Neutrophil (primary cell): ENCODE results near the gene PDE9A.

Experiments
- H3K27ac ChIP-seq: fragments of 200-600 bp; sonication (generic); 2 replicates; pipeline ENCODE4 v1.5.1; 2016; ENCODE audit warnings: mild to moderate bottlenecking, moderate library complexity
- H3K27me3 ChIP-seq: fragments of 200-600 bp; sonication (generic); 2 replicates; pipeline ENCODE4 v1.6.0; 2016; ENCODE audit warnings: mild to moderate bottlenecking
- H3K36me3 ChIP-seq: fragments of 200-600 bp; sonication (generic); 2 replicates; pipeline ENCODE4 v1.5.1; 2017
- H3K4me1 ChIP-seq, 2 experiments: fragments of 200-600 bp in 1 of 2; sonication (generic) in 1 of 2; 1 replicate in 1 of 2; 2 replicates in 1 of 2; pipeline versions ENCODE4 v1.5.1 to v1.6.1; 2013 to 2016; ENCODE audit warnings: low read depth in 1 of 2, low read length in 1 of 2, mild to moderate bottlenecking in 1 of 2, moderate library complexity in 1 of 2; ENCODE audit not compliant: control insufficient read depth in 1 of 2, insufficient read depth in 1 of 2
- H3K4me3 ChIP-seq, 2 experiments: fragments of 200-600 bp in 1 of 2; sonication (generic) in 1 of 2; 1 replicate in 1 of 2; 2 replicates in 1 of 2; pipeline ENCODE4 v1.5.1; 2013 to 2016; ENCODE audit warnings: low read depth in 1 of 2, low read length in 1 of 2, mild to moderate bottlenecking in 1 of 2, moderate library complexity in 1 of 2
- H3K9me3 ChIP-seq: fragments of 200-600 bp; sonication (generic); 2 replicates; pipeline ENCODE4 v1.5.1; 2016
- TF ChIP-seq, protein P1 (sequence below): fragments of 200-600 bp; sonication (generic); IDR thresholded peaks from 2 replicates; pipeline ENCODE4 v1.5.1; 2016; ENCODE audit warnings: antibody characterized with exemption

The PDE9A gene

DNA sequence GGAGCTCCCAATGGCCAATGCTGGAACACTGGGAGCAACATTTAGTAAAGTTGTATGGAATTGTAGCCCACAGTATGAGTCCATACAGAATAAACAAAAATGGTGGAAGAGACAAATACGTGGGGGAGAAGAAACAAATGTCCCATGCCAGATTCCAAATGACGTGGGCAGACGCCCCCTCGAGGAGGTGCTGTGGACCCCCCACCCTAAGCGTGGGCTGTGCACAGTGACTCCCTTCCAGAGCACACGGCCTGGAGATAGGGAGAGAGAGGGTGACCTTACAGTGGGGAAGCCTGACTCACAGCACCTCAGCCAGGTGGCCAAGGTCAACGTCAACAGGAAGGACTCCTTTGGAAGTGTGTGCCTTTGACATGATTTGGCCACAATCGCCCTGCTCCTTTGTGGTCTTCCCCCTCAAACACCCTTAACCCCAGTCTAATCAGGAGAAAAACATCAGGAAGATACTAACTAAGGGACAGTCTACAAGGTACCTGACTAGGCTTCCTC is 13.7 kb upstream of the PDE9A start:
- peaks cover 19% of the 10 kb centered on the region for H3K27me3 ChIP-seq

DNA sequence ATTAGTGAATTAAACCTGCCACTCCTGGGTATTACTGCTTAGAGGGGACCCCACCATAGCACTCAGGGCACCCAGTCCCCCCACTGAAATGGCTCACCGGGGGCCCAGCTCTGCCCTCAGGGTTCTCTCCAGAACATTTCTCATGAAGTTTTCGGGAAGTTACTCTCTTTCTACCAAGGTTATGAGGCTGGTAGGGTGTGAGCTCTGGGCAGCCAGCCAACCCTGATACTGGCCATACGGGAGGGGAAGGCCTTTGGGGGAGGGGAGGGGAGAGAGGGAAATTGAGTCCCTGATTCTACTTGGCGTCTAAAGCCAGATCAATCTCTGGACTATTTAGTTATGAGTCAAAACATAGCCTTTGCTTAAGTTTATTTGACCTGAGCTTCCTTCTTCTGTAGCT is 12.9 kb upstream of the PDE9A start:
- H3K27me3 ChIP-seq = peaks cover 19% of the 10 kb centered on the region
- no peaks in the 10 kb centered on the region for H3K36me3 ChIP-seq
- H3K9me3 ChIP-seq = no peaks in the 10 kb centered on the region
- no peak overlapping the region for H3K27ac ChIP-seq
- H3K4me3 ChIP-seq = no peak overlapping the region
- TF ChIP-seq, protein P1, sequence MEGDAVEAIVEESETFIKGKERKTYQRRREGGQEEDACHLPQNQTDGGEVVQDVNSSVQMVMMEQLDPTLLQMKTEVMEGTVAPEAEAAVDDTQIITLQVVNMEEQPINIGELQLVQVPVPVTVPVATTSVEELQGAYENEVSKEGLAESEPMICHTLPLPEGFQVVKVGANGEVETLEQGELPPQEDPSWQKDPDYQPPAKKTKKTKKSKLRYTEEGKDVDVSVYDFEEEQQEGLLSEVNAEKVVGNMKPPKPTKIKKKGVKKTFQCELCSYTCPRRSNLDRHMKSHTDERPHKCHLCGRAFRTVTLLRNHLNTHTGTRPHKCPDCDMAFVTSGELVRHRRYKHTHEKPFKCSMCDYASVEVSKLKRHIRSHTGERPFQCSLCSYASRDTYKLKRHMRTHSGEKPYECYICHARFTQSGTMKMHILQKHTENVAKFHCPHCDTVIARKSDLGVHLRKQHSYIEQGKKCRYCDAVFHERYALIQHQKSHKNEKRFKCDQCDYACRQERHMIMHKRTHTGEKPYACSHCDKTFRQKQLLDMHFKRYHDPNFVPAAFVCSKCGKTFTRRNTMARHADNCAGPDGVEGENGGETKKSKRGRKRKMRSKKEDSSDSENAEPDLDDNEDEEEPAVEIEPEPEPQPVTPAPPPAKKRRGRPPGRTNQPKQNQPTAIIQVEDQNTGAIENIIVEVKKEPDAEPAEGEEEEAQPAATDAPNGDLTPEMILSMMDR = no peak
- peaks cover 0 to 4% of the 10 kb centered on the region in 2 experiments for H3K4me1 ChIP-seq

More for the DNA sequence above, 13.7 kb upstream of the PDE9A start:
- peaks cover 0 to 4% of the 10 kb centered on the region in 2 experiments for H3K4me1 ChIP-seq
- H3K27ac ChIP-seq = no peak overlapping the region
- H3K4me3 ChIP-seq = no peak overlapping the region
- TF ChIP-seq, protein P1 = no peak
- no peaks in the 10 kb centered on the region for H3K9me3 ChIP-seq
- H3K36me3 ChIP-seq = no peaks in the 10 kb centered on the region

DNA sequence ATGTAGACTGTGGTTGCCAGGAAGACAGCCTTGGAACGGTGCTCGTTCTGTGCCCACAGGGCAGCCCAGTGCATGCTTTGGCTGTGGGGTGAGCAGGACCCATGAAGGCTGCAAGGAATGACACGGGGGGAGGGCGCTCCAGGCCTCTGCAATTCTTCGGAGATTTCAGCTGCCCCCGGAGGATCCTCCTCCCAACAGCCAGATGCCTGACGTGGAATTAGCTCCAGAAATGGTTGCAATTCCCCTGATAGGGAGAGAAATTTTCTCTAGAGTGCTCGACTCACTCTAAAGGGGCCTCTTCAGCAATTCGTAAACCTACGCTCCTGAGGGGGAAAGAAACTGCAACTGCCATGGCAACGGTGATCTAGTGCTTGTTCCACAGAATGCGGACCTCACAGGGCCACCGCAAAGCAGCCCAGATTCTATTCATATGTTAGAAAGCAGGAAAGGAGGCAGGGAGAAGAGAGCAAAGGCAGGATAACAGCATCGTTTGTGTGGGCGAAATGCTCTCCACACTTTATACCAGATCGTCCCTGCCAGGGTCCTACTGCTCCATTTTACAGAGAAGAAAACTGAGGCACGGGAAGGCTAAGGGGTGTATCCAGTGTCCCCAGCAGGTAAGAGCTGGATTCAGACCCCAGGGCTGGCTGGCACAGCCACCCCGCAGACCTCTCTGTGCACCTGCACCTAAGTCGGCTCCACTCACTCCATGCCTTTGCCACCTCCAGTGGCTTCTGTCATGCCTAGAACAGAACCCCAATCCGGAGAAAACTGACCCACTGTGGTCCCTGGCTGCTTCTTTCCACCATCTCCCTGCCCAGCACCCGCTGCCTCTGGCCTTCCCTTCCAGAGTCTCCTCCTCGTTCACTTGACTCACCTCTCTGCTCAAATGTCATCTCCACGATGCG is 11.9 kb upstream of the PDE9A start:
- no peaks in the 10 kb centered on the region for H3K9me3 ChIP-seq
- H3K4me1 ChIP-seq = peaks cover 0 to 3% of the 10 kb centered on the region in 2 experiments
- TF ChIP-seq, protein P1 = no peak
- H3K27me3 ChIP-seq = peaks cover 19% of the 10 kb centered on the region
- H3K4me3 ChIP-seq = no peak overlapping the region
- no peaks in the 10 kb centered on the region for H3K36me3 ChIP-seq
- H3K27ac ChIP-seq = no peak overlapping the region

DNA sequence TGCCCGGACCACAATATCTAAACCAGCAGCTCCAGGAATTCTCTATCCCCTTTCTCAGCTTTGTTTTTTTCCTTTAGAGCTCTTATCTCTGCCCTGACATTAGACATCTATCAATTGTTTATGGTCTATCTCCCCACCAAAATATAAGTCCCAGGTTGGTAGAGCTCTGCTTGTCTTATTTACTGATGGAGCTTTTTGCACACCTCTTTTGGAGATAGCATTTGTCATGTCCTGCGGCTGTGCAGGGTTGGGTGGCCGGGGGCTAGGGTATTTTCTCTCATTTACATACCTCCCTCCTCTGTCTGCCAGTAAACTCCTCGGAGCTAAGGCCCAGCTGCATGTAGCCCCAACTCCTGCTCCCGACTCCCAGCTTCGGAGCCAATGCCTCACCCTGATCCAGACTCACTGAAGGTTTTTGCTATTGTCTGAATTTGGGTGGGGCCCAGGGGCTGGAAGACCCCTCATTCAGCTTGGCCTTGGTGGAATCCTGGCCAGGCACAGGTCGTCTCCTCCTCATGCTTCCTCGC is 11.1 kb upstream of the PDE9A start:
- TF ChIP-seq, protein P1 = no peak
- Histone ChIP-seq H3K4me3 (no peak overlapping the region), H3K27ac (no peak overlapping the region), H3K9me3 (no peaks in the 10 kb centered on the region), H3K36me3 (no peaks in the 10 kb centered on the region), H3K27me3 (peaks cover 19% of the 10 kb centered on the region), H3K4me1 (no peaks in the 10 kb centered on the region)

DNA sequence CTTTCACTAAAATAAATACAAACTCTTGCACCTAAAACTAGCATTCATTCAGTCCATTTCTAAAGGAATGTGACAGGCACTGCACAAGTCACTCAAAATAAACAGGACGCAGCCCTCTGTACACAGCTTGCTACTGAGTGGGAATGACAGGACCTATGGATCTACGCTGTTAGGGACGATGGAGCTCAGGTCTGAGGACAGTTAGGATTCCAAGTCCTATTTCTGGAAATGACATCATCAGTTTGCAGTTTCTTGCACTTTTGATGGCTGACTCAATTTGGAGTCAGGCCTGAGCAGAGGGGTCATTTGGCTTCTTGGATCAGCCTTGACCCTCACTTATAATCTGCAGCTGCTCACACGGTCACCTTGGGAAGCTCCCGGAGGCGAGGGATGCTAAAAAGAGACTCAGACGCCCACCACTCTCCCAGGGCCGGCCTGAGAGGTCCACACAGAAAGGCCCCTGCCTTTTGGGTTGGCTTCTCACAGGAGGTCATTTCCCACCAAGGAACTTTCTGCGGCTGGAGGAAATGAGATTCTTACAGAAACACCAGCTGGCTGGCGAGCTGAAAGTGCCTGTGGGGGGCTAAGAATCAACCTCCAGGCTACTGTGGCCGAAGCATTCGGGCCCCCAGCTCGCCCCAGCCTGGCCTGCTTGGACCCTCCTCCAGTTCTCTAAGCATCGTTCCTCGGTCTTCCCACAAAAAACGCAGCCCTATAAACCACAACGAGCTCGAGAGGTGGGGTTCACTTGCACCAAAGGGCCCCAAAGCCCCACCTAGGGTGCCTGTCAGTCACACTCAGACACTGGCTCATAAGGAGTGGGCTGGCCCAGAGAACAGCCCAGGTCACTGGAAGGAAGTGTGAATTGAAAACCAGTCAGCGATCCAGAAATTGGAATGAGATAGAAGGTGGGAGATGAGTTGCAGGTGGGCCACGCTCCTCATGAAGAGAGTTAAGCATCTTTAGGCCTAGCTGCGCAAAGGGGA is 8.9 kb upstream of the PDE9A start:
- Histone ChIP-seq H3K9me3 (no peaks in the 10 kb centered on the region), H3K36me3 (no peaks in the 10 kb centered on the region), H3K4me1 (no peaks in the 10 kb centered on the region), H3K27me3 (peaks cover 19% of the 10 kb centered on the region), H3K27ac (no peak overlapping the region), H3K4me3 (no peak overlapping the region)
- TF ChIP-seq, protein P1 = no peak
